ENCODE data around the gene PSMD5.

The PSMD5 gene

GRCh38 chr9:120842685-120843485, at the start of gene PSMD5:
Gene PSMD5, minus strand, starts transcription at chr9:120842922. Its CDS starts 13 bp downstream, at chr9:120842909.
- DNase-seq (ENCODE audit: low spot score) = peak; percentile 98

DNA sequence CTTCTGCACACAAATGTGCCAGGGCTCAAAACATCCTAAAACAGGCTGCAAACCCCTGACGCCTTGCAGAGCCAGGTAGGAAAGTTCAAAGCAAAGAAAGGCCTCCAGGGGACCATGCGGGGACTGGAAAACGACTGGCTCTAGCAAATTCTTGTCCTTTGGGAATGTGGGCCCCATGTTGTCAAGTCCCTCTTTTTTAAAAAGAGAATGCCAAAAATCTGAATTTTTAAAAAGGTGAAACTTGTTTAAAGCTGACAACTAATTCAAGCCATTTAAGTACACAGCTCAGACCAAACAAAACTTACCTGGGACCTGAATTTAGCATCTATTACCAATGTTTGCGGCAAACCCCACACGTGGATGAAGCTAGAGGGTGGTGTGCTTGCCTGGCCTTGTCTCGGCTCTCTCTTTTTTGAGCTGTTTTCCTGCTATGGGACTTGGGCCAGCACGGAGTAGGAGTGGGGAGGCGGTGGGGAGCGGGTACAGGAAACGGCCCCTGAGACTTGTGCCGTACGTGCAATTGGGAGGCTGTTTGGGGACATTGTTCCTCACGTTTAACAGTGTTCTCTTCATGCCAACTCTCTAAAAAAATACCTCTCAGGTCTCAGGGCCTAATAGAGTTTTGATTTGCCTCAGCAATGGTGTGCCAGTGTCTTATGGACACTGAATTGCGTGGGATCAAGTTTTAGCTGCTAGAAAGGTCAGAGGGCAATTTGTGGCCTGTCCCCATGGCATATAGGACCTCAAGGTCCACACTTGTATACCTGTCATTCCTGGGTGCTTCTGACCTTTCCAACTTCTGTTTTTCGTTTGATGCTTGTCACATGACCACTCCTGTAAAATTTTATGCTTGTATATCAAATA, 49.4 kb upstream of the PSMD5 start:
- no peak for DNase-seq (ENCODE audit: low spot score)

DNA sequence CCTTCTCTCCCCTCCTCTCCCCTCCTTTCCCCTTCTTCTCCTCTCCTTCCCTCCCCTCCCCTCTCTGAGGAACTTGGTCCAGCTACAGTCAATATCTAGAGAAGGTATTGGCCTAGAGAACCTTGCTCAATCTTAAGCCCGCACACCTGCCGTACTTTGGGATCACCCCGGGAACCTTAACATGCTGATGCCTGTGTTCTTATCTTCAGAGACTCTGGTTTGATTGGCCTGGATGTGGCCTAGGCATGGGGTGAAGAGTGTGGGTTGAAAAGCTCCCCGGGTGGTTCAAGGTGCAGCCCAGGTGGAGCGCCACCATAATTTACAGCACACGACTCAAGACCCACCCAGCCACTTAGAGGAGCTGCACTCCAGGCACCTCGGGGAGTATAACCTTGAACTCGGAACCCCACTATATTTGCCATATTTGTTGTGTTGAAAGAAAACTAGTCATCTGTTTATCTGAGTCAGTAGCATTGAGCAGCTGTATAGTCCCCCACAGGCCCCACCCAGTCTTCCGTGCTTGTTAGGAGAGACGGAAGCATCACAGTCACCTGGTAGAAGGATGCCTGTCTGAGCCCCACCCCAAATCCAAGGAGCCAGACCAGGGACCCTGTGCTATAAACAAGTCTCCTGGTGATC, 48.6 kb upstream of the PSMD5 start:
- DNase-seq (ENCODE audit: low spot score) = no peak

DNA sequence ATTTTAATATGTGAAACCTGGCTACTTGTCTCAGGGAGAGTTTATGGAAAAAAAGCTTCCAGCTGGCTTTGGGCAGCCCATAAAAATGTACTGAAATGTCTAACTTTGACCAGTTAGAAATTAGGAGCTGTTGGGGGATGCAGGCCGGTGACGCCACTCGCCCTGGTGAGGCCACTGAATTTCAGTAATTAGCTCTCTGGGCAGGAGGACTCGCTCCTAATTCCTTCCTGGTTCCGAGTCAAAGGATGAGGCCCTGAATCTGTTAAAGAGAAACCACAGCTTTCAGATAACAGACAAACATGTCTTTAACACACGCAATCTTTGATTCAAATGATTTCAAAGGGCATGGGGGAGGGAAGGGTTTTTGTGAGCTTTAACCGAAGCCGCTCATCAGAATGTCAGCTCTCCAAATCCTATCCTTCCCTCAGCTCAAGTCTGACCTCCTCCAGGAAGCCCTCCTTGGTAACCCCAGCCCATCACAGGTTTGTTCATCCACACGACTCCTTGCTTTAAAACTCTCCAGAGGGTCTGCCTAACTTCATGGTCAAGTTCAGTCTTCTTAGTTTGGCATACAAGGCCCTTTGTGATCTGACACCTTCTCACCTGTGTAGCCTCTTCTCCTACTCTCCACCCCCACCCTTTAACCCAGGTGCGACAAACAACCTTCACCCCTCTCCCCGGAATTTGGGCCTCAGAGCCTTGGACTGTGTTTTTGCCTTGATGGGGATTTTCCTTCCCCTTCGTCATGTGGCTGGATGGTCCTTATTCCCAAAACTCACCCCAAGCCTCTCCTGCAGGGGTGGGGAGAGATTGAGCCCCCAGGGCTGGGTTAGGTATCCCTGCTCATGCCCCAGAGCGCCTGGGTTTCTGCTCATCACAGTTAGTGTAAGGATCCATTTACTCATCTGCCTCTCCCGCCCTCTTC, 47.9 kb upstream of the PSMD5 start:
- no peak for DNase-seq (ENCODE audit: low spot score)

DNA sequence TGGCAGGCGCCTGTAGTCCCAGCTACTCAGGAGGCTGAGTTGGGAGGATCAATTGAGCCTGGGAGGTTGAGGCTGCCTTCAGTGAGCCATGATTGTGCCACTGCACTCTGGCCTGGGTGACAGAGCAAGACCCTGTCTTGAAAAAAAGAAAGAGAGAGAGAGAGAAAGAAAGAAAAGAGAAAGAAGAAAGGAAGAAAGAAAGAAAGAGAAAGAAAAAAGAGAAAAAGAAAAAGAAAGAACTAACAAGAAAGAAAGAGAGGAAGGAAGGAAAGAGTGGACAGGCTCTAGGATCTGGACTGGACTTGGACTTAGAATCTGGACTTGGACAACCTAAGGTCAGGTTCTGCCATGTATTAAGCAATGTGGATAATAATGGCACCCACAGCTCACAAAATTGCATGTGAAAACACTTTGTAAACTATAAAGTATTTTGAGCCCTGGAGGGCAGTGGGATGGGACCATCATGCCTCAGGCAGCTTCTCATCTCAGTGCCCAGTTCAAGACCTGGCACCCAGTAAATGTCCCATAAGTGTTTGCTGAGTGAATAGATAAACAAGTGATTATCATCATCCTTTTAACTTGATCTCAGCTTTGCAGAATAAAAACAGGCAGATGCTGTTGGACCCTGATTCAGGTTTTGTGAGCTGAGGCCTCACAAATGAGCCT, 47.0 kb upstream of the PSMD5 start:
- DNase-seq (ENCODE audit: low spot score) = no peak

DNA sequence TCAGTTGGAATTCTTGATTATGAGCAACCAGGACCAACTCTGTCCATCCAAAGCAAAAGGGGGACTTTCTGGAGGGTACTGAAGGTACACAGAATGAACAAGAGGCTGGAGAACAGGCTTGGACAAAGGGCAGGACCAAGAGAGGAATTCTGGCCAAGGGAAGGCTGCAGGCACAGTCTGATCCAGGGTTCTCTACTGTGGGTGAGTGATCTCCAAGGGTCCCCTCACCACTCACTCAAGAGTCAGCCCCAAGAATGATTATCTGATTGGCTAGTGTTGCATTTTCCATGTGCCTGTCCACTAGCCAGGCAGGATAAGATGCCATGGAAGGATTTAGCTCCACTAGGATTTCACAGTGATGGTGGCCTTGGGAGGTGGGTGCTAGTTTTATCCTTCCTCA, 45.9 kb upstream of the PSMD5 start:
- no peak for DNase-seq (ENCODE audit: low spot score)

DNA sequence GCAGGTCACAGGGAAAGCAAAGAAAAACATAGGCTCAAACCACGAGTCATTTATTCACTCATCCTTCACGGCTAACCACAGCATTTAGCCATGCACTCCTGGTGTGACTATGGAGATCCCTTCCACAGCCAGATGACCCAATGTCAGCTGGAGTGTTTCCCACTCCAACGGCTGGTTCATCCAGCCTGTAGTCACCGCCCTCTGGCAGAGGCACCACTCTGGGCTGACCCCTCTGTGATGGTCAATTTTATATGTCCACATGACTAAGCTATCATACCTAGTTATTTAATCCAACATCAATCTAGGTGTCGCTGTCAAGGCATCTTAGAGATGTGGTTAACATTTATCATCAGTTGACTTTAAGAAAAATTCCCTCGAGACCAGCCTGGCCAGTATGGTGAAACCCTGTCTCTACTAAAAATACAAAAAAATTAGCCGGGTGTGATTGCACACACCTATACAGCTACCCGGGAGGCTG, 43.8 kb upstream of the PSMD5 start:
- peak; percentile 60 for DNase-seq (ENCODE audit: low spot score)

DNA sequence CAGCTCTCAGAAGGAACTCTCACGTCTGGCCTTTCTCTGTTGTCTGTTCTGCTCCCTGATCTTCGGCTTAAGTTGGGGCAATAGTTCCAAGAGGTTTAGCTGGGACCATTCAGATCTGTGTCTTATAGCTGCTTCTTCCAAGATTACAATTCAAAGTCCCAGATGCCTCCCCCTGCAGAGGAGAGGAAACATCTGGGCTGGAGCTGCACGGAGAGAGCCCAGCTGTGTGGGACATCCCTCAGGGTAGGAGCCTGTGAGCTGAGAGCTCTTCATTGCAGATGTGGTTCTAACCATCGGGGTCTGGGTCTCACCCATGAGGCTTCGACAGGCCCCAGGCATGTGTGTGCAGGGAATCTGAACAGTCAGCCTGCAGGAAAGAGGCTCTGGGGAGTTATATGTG, 43.2 kb upstream of the PSMD5 start:
- DNase-seq (ENCODE audit: low spot score) = no peak

- no peak for DNase-seq (ENCODE audit: low spot score)
Measured at GRCh38 chr9:120885457-120885856, 42.7 kb upstream of the PSMD5 start.

GRCh38 chr9:120883608-120883996, 40.9 kb upstream of the PSMD5 start:
- no peak for DNase-seq (ENCODE audit: low spot score)

GRCh38 chr9:120882935-120883607, 40.3 kb upstream of the PSMD5 start:
- DNase-seq (ENCODE audit: low spot score) = no peak

GRCh38 chr9:120879446-120879845, 36.7 kb upstream of the PSMD5 start:
- no peak for DNase-seq (ENCODE audit: low spot score)

GRCh38 chr9:120878188-120879130, 35.7 kb upstream of the PSMD5 start:
- no peak for DNase-seq (ENCODE audit: low spot score)

DNA sequence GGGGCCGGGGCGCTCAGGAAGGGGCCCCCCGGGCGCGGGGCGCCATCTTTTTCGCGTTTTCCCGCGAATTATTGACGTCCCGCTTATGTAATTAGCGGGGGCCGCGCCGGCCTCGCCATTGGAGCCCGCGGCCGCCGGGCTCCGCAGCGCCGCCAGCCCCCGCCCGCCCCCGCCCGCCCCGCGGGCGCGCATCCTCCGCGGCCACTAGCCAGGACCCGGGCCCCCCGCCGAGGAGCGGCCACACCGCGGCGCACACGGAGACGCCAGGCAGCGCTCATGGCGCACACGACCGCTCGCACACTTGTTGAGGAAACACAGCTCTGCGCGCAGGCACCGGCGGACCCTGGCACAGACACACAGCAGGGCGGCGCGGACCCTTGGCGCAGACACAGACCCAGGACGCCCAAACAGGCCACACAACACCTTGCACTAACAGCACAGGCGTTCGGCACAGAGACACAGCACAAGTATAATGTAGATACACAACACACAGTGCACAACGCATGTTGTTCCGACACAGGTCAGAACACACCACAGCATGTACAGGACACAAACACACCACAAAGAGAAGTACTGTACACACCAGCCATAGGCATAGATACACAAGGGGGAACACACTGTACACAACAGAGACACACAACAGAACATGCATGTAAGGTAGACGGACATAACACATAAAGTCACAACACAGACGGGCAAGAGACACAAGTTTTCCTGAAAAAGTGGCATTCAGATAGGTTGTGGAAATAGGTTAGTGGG, 34.7 kb upstream of the PSMD5 start:
- DNase-seq (ENCODE audit: low spot score) = peak; percentile 88

DNA sequence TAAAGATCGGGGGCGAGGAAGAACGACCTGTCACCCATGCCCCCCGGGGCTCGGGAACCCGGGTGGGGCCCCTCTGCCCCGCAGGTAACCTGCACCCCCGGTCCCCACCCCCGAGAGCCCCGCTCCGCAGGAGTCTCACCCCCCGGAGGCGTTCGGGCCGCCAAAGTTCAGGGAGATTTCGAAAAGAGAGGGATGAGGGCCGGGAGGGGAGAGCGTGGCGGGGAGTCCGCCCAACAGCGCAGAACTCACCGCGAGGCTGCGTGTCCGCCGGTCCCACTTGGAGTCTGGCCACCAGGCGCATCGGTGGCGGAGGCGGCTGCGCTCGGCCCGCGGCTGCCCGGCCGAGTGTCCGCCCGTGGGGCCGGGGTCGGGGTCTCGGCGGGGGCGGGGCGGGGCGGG, 34.1 kb upstream of the PSMD5 start, which contains the start of gene PHF19:
Gene PHF19, minus strand, starts transcription at position 347 of the 399 bp plus-strand sequence. CDS start 2,447 bp downstream, outside the sequence.
- peak; percentile 71 for DNase-seq (ENCODE audit: low spot score)

- DNase-seq (ENCODE audit: low spot score) = peak; percentile 93
Measured at GRCh38 chr9:120875954-120876841, 33.5 kb upstream of the PSMD5 start.

GRCh38 chr9:120875643-120875953, 32.9 kb upstream of the PSMD5 start:
- no peak for DNase-seq (ENCODE audit: low spot score)
